B cell (primary cell): ENCODE results near the gene TFAP2B. TPM values are rescaled to one million over a fixed set of nuclear protein-coding genes. Genes with fewer than 3 reads are reported as not detected.

ENCODE experiments used
- ATAC-seq: fragments of 200-7000 bp; cut with Tn5 transposase; one replicate; pipeline ENCODE4 v1.10.0; 2021; ENCODE audit warnings: low read depth, mild to moderate bottlenecking, moderate number of reproducible peaks, moderate library complexity
- CTCF ChIA-PET: fragments of 350-600 bp; sonication (Branson Sonifier 250); formaldehyde crosslinking; loops from one replicate; lab custom pipeline; 2021; ENCODE audit warnings: antibody characterized with exemption, inconsistent platforms; lab: Charles Lee
- POLR2A ChIA-PET: fragments of 350-600 bp; sonication (Branson Sonifier 250); formaldehyde crosslinking; loops from one replicate; lab custom pipeline; 2021; ENCODE audit warnings: antibody characterized with exemption; lab: Charles Lee
- DNase-seq: peaks from one replicate; pipeline ENCODE4 v3.0.0; 2013
- H2AFZ ChIP-seq: 2 replicates; pipeline ENCODE4 v1.6.1; 2012; ENCODE audit warnings: mild to moderate bottlenecking, low read depth, low read length; ENCODE audit not compliant: insufficient read depth, poor library complexity, severe bottlenecking
- H3K27ac ChIP-seq, 2 donors: 1 replicate in 1 of 2; 2 replicates in 1 of 2; pipeline ENCODE4 v1.5.1; 2012 to 2013; ENCODE audit warnings: low read length in 2 of 2, mild to moderate bottlenecking in 2 of 2, moderate library complexity in 1 of 2
- H3K27me3 ChIP-seq, 4 experiments: fragments of 200-600 bp in 1 of 4; sonication (generic) in 1 of 4; replicated peaks in 1 of 4; 1 replicate in 2 of 4; 2 replicates in 2 of 4; pipeline versions ENCODE4 v1.6.1 to v1.7.0; 2013 to 2016; ENCODE audit warnings: low read length in 3 of 4, mild to moderate bottlenecking in 2 of 4, mixed read lengths in 1 of 4, moderate library complexity in 1 of 4; ENCODE audit not compliant: insufficient read depth in 4 of 4, control insufficient read depth in 3 of 4; ENCODE audit errors: control extremely low read depth in 1 of 4
- H3K36me3 ChIP-seq, 2 experiments: replicated peaks in 1 of 2; 1 replicate in 1 of 2; 2 replicates in 1 of 2; pipeline versions ENCODE4 v1.6.1 to v1.7.1; 2013; ENCODE audit warnings: low read length in 1 of 2; ENCODE audit not compliant: insufficient read depth in 2 of 2, control insufficient read depth in 1 of 2; ENCODE audit errors: control extremely low read depth in 1 of 2, extremely low read depth in 1 of 2
- H3K4me1 ChIP-seq, 2 donors: fragments of 200-600 bp in 1 of 2; sonication (generic) in 1 of 2; 1 replicate in 1 of 2; 2 replicates in 1 of 2; pipeline versions ENCODE4 v1.5.1 to v1.6.1; 2013 to 2017; ENCODE audit warnings: low read length in 2 of 2; ENCODE audit not compliant: control insufficient read depth in 2 of 2, insufficient read depth in 2 of 2
- H3K4me2 ChIP-seq: replicated peaks from 2 replicates; pipeline ENCODE3; 2012; ENCODE audit warnings: mild to moderate bottlenecking, low read depth, low read length; ENCODE audit not compliant: poor library complexity, severe bottlenecking
- H3K4me3 ChIP-seq, 5 experiments: fragments of 200-600 bp in 1 of 5; sonication (generic) in 1 of 5; 1 replicate in 3 of 5; 2 replicates in 2 of 5; pipeline versions ENCODE4 v1.5.1 to v1.7.0; 2011 to 2016; ENCODE audit warnings: low read length in 4 of 5, mild to moderate bottlenecking in 4 of 5, low read depth in 2 of 5, control low read depth in 1 of 5, moderate library complexity in 1 of 5; ENCODE audit not compliant: insufficient read depth in 1 of 5; ENCODE audit errors: control extremely low read depth in 1 of 5, extremely low read depth in 1 of 5
- H3K79me2 ChIP-seq: fragments of 200-600 bp; sonication (generic); one replicate; pipeline ENCODE4 v1.6.0; 2016; ENCODE audit warnings: low read length; ENCODE audit not compliant: control insufficient read depth, insufficient read depth
- H3K9ac ChIP-seq: fragments of 200-600 bp; sonication (generic); 2 replicates; pipeline ENCODE4 v1.6.1; 2017; ENCODE audit warnings: mild to moderate bottlenecking, low read length, moderate library complexity
- H3K9me3 ChIP-seq, 3 donors: one replicate each; pipeline versions ENCODE4 v1.6.1 to v1.7.1; 2013; ENCODE audit warnings: low read length in 2 of 3; ENCODE audit not compliant: control insufficient read depth in 2 of 3, insufficient read depth in 1 of 3; ENCODE audit errors: control extremely low read depth in 1 of 3
- H4K20me1 ChIP-seq: 2 replicates; pipeline ENCODE4 v1.6.0; 2012; ENCODE audit warnings: mild to moderate bottlenecking, low read length; ENCODE audit not compliant: insufficient read depth, control insufficient read depth, poor library complexity, severe bottlenecking
- H3K27ac Mint-ChIP-seq: one replicate; pipeline ENCODE4 v1.8.0; 2021; ENCODE audit warnings: mixed read lengths
- H3K27me3 Mint-ChIP-seq: one replicate; pipeline ENCODE4 v1.8.0; 2021; ENCODE audit warnings: mixed read lengths
- H3K4me1 Mint-ChIP-seq: one replicate; pipeline ENCODE4 v1.8.0; 2021; ENCODE audit warnings: mixed read lengths
- H3K4me3 Mint-ChIP-seq: one replicate; pipeline ENCODE4 v1.8.0; 2021; ENCODE audit warnings: mixed read lengths
- H3K9me3 Mint-ChIP-seq: one replicate; pipeline ENCODE4 v1.8.0; 2022; ENCODE audit warnings: mixed read lengths; ENCODE audit not compliant: insufficient read depth
- EZH2 ChIP-seq: IDR thresholded peaks from 2 replicates; pipeline ENCODE4 v1.6.1; 2012; ENCODE audit warnings: borderline replicate concordance, low read depth, mild to moderate bottlenecking, moderate library complexity, low read length; ENCODE audit not compliant: insufficient read depth, poor library complexity, severe bottlenecking
- WGBS: methylation state at CpG from one replicate; pipeline ENCODE4 v1.1.5; 2013; ENCODE audit warnings: missing lambda C conversion rate; ENCODE audit not compliant: insufficient coverage; 5-methylcytosine and 5-hydroxymethylcytosine counted together
- intact Hi-C: fragments of 100-400 bp; cut with micrococcal nuclease; formaldehyde crosslinking; loops from one replicate; pipeline ENCODE4 v1.10.0; 2022
- polyA plus RNA-seq: library from polyadenylated mRNA; depleted of rRNA; stranded (reverse); fragments of >200 nt; gene quantifications from 2 replicates; pipeline ENCODE4 v1.2.3, GENCODE V29; 2012
- total RNA-seq, 2 donors: library from RNA; stranded (reverse); fragments of 120-200 nt in 1 of 2; gene quantifications; 1 replicate in 1 of 2; 2 replicates in 1 of 2; pipeline versions ENCODE4 v1.2.3 to v1.2.4, GENCODE V29; 2013 to 2022
- TF ChIP-seq, protein P1 (sequence below): fragments of 200-600 bp; IDR thresholded peaks from one replicate; pipeline ENCODE4 v1.8.0; 2022; ENCODE audit warnings: antibody characterized with exemption, mild to moderate bottlenecking

TFAP2B gene
- total and polyA plus RNA-seq, 2 donors (not counting 1 experiment from before 2014, with no cell fraction given): not detected

- no peak for ATAC-seq
Measured at GRCh38 chr6:50836231-50836630, 17.6 kb downstream of the TFAP2B start.

GRCh38 chr6:50837589-50838445 lies 19.1 kb downstream of the TFAP2B start:
- H3K9me3 ChIP-seq: peaks cover 0 to 11% (median 1%) of the 10 kb centered on the region in 3 donors
- ATAC-seq: no peak
- H3K9ac ChIP-seq: no peak overlapping the region
- H3K36me3 ChIP-seq: no peaks in the 10 kb centered on the region
- no peaks in the 10 kb centered on the region for H3K9me3 Mint-ChIP-seq
- H2AFZ ChIP-seq: no peak overlapping the region
- H3K4me3 Mint-ChIP-seq: no peak overlapping the region
- no peaks in the 10 kb centered on the region for H3K79me2 ChIP-seq
- POLR2A ChIA-PET: no interaction called here
- TF ChIP-seq, protein P1, sequence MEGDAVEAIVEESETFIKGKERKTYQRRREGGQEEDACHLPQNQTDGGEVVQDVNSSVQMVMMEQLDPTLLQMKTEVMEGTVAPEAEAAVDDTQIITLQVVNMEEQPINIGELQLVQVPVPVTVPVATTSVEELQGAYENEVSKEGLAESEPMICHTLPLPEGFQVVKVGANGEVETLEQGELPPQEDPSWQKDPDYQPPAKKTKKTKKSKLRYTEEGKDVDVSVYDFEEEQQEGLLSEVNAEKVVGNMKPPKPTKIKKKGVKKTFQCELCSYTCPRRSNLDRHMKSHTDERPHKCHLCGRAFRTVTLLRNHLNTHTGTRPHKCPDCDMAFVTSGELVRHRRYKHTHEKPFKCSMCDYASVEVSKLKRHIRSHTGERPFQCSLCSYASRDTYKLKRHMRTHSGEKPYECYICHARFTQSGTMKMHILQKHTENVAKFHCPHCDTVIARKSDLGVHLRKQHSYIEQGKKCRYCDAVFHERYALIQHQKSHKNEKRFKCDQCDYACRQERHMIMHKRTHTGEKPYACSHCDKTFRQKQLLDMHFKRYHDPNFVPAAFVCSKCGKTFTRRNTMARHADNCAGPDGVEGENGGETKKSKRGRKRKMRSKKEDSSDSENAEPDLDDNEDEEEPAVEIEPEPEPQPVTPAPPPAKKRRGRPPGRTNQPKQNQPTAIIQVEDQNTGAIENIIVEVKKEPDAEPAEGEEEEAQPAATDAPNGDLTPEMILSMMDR: no peak
- no peak for TF ChIP-seq EZH2
- CTCF ChIA-PET: interaction anchor here (1.0 kb wide), 1 partner anchor 9 kb away, joined by 3 read pairs; no protein-coding TSS in a partner anchor
- 16% methylated on average over 11 of the region's 14 CpGs for WGBS
- H3K27me3 Mint-ChIP-seq: peaks cover 80% of the 10 kb centered on the region
- no peaks in the 10 kb centered on the region for H4K20me1 ChIP-seq
- no peaks in the 10 kb centered on the region for H3K4me1 ChIP-seq
- no peak overlapping the region for H3K27ac Mint-ChIP-seq
- no peak overlapping the region for H3K27ac ChIP-seq
- intact Hi-C loops: no loop called here
- H3K4me1 Mint-ChIP-seq: no peaks in the 10 kb centered on the region
- H3K27me3 ChIP-seq: peaks cover 0 to 48% (median 27%) of the 10 kb centered on the region in 4 experiments
- H3K4me2 ChIP-seq: no peak overlapping the region
- no peak for DNase-seq
- H3K4me3 ChIP-seq: no peak overlapping the region

More at GRCh38 chr6:50836231-50836630, 17.6 kb downstream of the TFAP2B start:
- intact Hi-C loops: no loop called here
- Histone ChIP-seq H3K79me2 (no peaks in the 10 kb centered on the region), H2AFZ (no peak overlapping the region), H4K20me1 (no peaks in the 10 kb centered on the region), H3K27ac (no peak overlapping the region), H3K4me3 (no peak overlapping the region), H3K4me1 (no peaks in the 10 kb centered on the region), H3K9ac (no peak overlapping the region), H3K4me2 (no peak overlapping the region), H3K36me3 (no peaks in the 10 kb centered on the region), H3K27me3 (peaks cover 0 to 32% (median 19%) of the 10 kb centered on the region in 4 experiments), H3K9me3 (peaks cover 0 to 6% (median 1%) of the 10 kb centered on the region in 3 donors)
- Mint-ChIP-seq H3K4me3 (no peak overlapping the region), H3K27ac (no peak overlapping the region), H3K4me1 (no peaks in the 10 kb centered on the region), H3K27me3 (peaks cover 84% of the 10 kb centered on the region), H3K9me3 (no peaks in the 10 kb centered on the region)
- 13% methylated on average over 18 of the region's 22 CpGs for WGBS
- DNase-seq: no peak
- ChIA-PET POLR2A (no interaction called here), CTCF (no interaction called here)
- no peak for TF ChIP-seq EZH2
- TF ChIP-seq, protein P1: no peak
